ENCODE data around the gene PDE4D. TPM values are rescaled to one million over a fixed set of nuclear protein-coding genes. Genes with fewer than 3 reads are reported as not detected.

PDE4D gene
- total and polyA plus RNA-seq, 2 of the 4 experiments (the other 2 are of a cell fraction), result 1.4 to 7.9 TPM

DNA sequence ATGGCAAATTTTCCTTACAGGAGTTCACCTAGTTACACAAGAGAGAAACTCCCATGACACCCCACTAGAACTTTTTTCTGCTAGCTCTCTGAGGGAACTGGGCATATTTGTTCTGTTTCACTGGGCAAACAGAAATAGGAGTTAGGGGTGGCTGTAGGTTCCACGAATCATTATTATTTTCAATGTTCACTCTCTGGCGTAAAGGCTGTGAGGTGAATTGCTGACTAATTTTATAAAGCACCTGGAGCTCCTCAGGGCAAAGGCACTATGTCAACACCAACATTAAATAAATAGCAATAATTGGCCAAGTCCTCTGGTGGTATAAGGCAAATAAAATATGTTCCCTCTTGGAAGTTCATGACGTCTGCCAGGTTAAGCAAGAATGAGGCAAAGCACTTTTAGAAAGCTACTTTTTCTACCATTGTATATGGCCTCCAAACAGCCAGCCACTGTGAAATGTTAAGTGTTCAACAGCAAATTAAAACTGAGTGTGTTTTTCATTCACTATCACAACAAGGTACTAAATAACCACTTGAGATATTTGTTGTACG lies 344.6 kb downstream of the PDE4D start:
- Histone ChIP-seq H2AK9ac (replicated peaks; ENCODE audit: low read depth, low read length, poor library complexity) (no peak overlapping the region), H3K56ac (ENCODE audit: extremely low read depth, insufficient read depth, low read length) (no peak overlapping the region), H4K91ac (ENCODE audit: insufficient read depth, low read depth, low read length) (no peak overlapping the region), H3K14ac (replicated peaks; ENCODE audit: low read depth, low read length) (no peak overlapping the region), H3K79me1 (ENCODE audit: low read depth in 1 of 2, low read length in 2 of 2) (no peaks in the 10 kb centered on the region), H2AK5ac (ENCODE audit: low read depth, low read length) (no peak overlapping the region), H2BK5ac (ENCODE audit: low read depth, low read length, poor library complexity, severe bottlenecking) (no peak overlapping the region), H2BK120ac (ENCODE audit: low read depth, low read length) (no peak overlapping the region), H3K23ac (ENCODE audit: low read depth, low read length) (no peak overlapping the region), H4K8ac (ENCODE audit: low read depth in 2 of 2, low read length in 2 of 2) (no peak overlapping the region), H3K9ac (ENCODE audit: low read depth, low read length) (no peak overlapping the region), H3K4me3 (ENCODE audit: insufficient read depth, low read depth, low read length) (no peak overlapping the region), H3K27ac (ENCODE audit: insufficient read depth, low read length) (no peak overlapping the region), H3K27me3 (ENCODE audit: control insufficient read depth, insufficient read depth, low read length) (no peaks in the 10 kb centered on the region), H3K36me3 (ENCODE audit: control insufficient read depth, insufficient read depth, low read length) (no peaks in the 10 kb centered on the region), H3K18ac (ENCODE audit: low read depth, low read length) (no peak overlapping the region), H3K9me1 (ENCODE audit: insufficient read depth, low read length) (no peaks in the 10 kb centered on the region), H3K4ac (ENCODE audit: low read depth, low read length) (no peak overlapping the region), H4K5ac (ENCODE audit: low read depth, low read length) (no peak overlapping the region), H3K4me2 (ENCODE audit: low read depth, low read length) (no peak overlapping the region), H3K4me1 (ENCODE audit: control insufficient read depth, insufficient read depth, low read length) (no peaks in the 10 kb centered on the region), H3K9me3 (ENCODE audit: control insufficient read depth, insufficient read depth, low read length) (no peaks in the 10 kb centered on the region), H2BK15ac (ENCODE audit: low read depth, low read length) (no peak overlapping the region), H2BK20ac (ENCODE audit: low read depth, low read length) (no peak overlapping the region), H4K20me1 (ENCODE audit: insufficient read depth, low read length) (no peaks in the 10 kb centered on the region), H2AFZ (replicated peaks; ENCODE audit: low read length, poor library complexity) (no peak overlapping the region)
- no CpG with 5 or more reads among the region's 4 CpGs for WGBS, 2 experiments (ENCODE audit: extremely low coverage in 2 of 2, insufficient read length in 1 of 2)
- ATAC-seq (ENCODE audit: low read depth) (no peak), DNase-seq (no peak)
- no TSS peak for BruUV-seq (replicated peaks)
- TF ChIP-seq POLR2A (IDR thresholded peaks at IDR 0.05; ENCODE audit: low read depth, low read length), result no peak
- TF ChIP-seq RCOR1 (IDR thresholded peaks at IDR 0.05; ENCODE audit: insufficient replicate concordance, low read length), result no peak
- no peak for TF ChIP-seq SMC3 (IDR thresholded peaks at IDR 0.05; ENCODE audit: low read depth, low read length)
- no peak for TF ChIP-seq FOS (IDR thresholded peaks at IDR 0.05; ENCODE audit: low read depth, low read length)
- no peak for TF ChIP-seq MAZ (IDR thresholded peaks at IDR 0.05; ENCODE audit: borderline replicate concordance, low read depth, low read length)
- TF ChIP-seq, protein P1, sequence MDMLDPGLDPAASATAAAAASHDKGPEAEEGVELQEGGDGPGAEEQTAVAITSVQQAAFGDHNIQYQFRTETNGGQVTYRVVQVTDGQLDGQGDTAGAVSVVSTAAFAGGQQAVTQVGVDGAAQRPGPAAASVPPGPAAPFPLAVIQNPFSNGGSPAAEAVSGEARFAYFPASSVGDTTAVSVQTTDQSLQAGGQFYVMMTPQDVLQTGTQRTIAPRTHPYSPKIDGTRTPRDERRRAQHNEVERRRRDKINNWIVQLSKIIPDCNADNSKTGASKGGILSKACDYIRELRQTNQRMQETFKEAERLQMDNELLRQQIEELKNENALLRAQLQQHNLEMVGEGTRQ (IDR thresholded peaks at IDR 0.05; ENCODE audit: low read depth, low read length), result no peak
- TF ChIP-seq RFX5 (IDR thresholded peaks at IDR 0.05; ENCODE audit: low read depth, low read length), result no peak
- in situ Hi-C loops (cut with MboI; ENCODE audit: low sequenced_read_pairs), result no loop called here
- ChIA-PET POLR2A (ENCODE audit: unreplicated experiment) (no interaction called here), CTCF (no interaction called here)
- dilution Hi-C loops (cut with HindIII; ENCODE audit: low sequenced_read_pairs, unreplicated experiment), result no loop called here
- intact Hi-C loops (cut with micrococcal nuclease), result no loop called here

All from IMR-90 (cell line).